AG09309 (cell line): ENCODE measurements around the gene SLC25A20.
A peak's percentile ranks its signal among the peaks of the same experiment; 100 is the strongest.

Experiments used
- DNase-seq: peaks from one replicate; pipeline ENCODE4 v3.0.0-alpha.2; 2010; ENCODE audit warnings: low read depth
- H3K4me3 ChIP-seq: 2 replicates; pipeline ENCODE4 v1.5.1; 2011; ENCODE audit warnings: mild to moderate bottlenecking, low read depth, low read length, moderate library complexity; ENCODE audit not compliant: control insufficient read depth
- CTCF ChIP-seq: IDR thresholded peaks from 2 replicates; pipeline ENCODE4 v1.5.1; 2011; ENCODE audit warnings: mild to moderate bottlenecking, low read depth, low read length, inconsistent platforms; ENCODE audit not compliant: insufficient read depth, control insufficient read depth; ENCODE audit errors: missing control alignments

The SLC25A20 gene

DNA sequence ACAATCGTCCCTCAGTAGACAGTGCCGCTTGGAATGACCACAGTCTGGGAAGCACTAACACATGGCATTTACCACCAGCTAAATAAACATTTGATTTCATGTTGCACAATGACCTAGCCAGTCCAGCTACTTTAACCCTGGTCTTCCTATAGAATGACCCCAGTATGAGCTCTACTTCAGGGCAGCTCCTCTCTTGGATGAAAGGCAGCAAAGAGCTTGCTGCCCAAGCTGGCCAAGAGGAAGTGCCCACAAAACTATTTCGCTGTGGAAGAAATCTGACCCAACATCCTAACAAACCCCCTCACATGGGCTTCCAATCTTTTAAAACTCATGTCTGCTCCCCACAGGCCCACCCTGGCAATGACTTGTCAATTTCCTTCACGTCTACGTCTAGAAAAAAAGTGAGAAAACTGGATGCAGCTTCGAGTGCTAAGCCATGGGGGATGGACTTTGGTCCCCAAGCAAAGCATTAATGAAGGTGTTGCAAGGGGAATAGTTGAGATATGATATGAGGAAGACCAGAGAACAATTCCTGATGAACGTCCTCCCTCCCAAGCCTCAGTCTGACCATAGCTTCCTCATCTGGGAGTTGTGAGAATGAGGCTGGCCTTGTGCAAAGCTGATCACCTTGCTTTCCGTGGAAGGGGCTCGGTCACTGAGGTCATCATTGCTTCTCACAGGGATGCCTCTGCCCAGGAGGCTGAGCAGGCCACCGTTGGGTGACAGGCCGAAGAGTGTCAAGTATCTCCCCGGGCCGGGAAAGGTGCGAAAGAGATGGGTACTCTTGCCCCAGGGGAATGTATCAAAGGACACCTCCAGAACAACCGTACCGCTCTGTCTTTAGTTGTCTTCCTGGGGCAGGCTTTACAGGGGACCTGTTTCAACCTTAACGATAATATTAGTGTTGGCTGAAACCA, 964 bp downstream of the SLC25A20 start:
- no peak for TF ChIP-seq CTCF
- DNase-seq, result no peak
- H3K4me3 ChIP-seq, result peak overlapping the region; percentile 85

GRCh38 chr3:48896936-48897335, 1.7 kb downstream of the SLC25A20 start:
- H3K4me3 ChIP-seq, result no peak overlapping the region
- DNase-seq, result no peak
- no peak for TF ChIP-seq CTCF

- no peak for DNase-seq
- no peak overlapping the region for H3K4me3 ChIP-seq
- no peak for TF ChIP-seq CTCF
Observed at GRCh38 chr3:48894516-48894915, 4.2 kb downstream of the SLC25A20 start.

GRCh38 chr3:48891606-48892005, 7.1 kb downstream of the SLC25A20 start:
- no peak overlapping the region for H3K4me3 ChIP-seq
- DNase-seq, result no peak
- TF ChIP-seq CTCF, result no peak

DNA sequence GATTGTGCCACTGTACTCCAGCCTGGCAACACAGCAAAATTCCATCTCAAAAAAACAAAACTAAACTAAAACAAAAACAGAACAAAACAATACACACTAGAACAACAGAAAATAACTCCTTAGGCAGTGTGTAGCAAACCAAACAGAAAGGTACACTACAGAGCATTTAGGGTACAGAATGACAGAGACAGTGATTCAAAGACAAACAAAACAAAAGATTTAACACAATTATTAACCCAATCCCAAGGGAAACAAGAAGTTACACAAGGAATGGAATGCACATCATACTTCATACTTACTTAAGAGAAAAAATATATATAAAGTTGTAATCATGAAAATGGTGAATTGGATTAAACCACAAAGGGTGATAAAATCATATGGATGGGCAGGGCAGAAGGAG, 12.9 kb downstream of the SLC25A20 start:
- no peak for TF ChIP-seq CTCF
- no peak for DNase-seq
- H3K4me3 ChIP-seq, result no peak overlapping the region

DNA sequence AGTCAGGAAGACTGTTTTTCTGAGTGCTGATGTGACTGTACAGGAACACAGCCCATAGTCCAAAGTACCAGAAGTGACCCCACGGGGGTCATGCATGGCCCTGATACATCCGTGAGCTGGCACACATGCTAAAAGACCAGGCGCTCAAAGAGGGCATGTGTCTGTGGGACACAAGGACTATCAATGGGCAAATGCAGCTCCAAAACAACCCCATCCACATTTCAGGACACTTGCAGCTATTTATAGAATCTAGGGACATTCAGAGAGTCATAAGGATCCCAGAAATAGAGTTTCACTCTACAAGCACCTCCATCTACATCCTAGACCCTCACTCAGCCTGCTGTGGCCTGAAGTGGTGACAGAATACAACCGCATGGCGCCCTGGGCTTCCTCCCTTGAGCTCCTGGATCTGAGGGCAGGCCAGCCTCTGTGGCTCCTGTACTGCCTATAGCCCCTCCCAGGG, 17.0 kb downstream of the SLC25A20 start:
- TF ChIP-seq CTCF, result no peak
- no peak for DNase-seq
- no peak overlapping the region for H3K4me3 ChIP-seq
